TTC549 (cell line): ENCODE results near the gene DPH1.

ENCODE experiments used
- FAIRE-seq: peaks from 2 replicates; lab custom pipeline; 2012; peaks lifted over from hg19 to GRCh38; lab: Jason Lieb, UNC

DPH1 gene

GRCh38 chr17:2050300-2051060 lies 20.5 kb downstream of the DPH1 start:
- no peak for FAIRE-seq

GRCh38 chr17:2051061-2051932 lies 21.3 kb downstream of the DPH1 start:
- FAIRE-seq = no peak

- no peak for FAIRE-seq
Measured at GRCh38 chr17:2051933-2052559, 22.1 kb downstream of the DPH1 start.

GRCh38 chr17:2053380-2054261 lies 23.7 kb downstream of the DPH1 start:
- FAIRE-seq = no peak

- FAIRE-seq = no peak
Measured at GRCh38 chr17:2054262-2054511, 24.2 kb downstream of the DPH1 start.

GRCh38 chr17:2054512-2055291 lies 24.7 kb downstream of the DPH1 start, which contains the start of gene HIC1:
Gene HIC1 (plus strand): TSS chr17:2055103. CDS start chr17:2056691, 1,588 bp downstream.
- no peak for FAIRE-seq

- FAIRE-seq = no peak
Measured at GRCh38 chr17:2055292-2056205, 25.6 kb downstream of the DPH1 start.

GRCh38 chr17:2056206-2057174 lies 26.5 kb downstream of the DPH1 start:
- no peak for FAIRE-seq

- no peak for FAIRE-seq
Measured at GRCh38 chr17:2057175-2057759, 27.3 kb downstream of the DPH1 start.

- no peak for FAIRE-seq
Measured at GRCh38 chr17:2057760-2058585, 28.0 kb downstream of the DPH1 start.

- FAIRE-seq = no peak
Measured at GRCh38 chr17:2058586-2059546, 28.9 kb downstream of the DPH1 start.

GRCh38 chr17:2059547-2060384 lies 29.8 kb downstream of the DPH1 start:
- no peak for FAIRE-seq

- FAIRE-seq = no peak
Measured at GRCh38 chr17:2060385-2060658, 30.4 kb downstream of the DPH1 start.

- FAIRE-seq = no peak
Measured at GRCh38 chr17:2060681-2061440, 30.9 kb downstream of the DPH1 start.

- no peak for FAIRE-seq
Measured at GRCh38 chr17:2061441-2061958, 31.5 kb downstream of the DPH1 start.
